ENCODE results near the gene ZNF429. TPM values are rescaled to one million over a fixed set of nuclear protein-coding genes. Genes with fewer than 3 reads are reported as not detected.
"Not testable (repeated sequence)": the region's sequence is repeated elsewhere in the genome, so short reads cannot be mapped to it uniquely, and the experiment has no call there.

ZNF429 gene
- total and polyA plus RNA-seq, 2 donors (not counting 3 experiments of a cell fraction or from before 2014, with no cell fraction given) = 2.1 to 2.6 TPM

DNA sequence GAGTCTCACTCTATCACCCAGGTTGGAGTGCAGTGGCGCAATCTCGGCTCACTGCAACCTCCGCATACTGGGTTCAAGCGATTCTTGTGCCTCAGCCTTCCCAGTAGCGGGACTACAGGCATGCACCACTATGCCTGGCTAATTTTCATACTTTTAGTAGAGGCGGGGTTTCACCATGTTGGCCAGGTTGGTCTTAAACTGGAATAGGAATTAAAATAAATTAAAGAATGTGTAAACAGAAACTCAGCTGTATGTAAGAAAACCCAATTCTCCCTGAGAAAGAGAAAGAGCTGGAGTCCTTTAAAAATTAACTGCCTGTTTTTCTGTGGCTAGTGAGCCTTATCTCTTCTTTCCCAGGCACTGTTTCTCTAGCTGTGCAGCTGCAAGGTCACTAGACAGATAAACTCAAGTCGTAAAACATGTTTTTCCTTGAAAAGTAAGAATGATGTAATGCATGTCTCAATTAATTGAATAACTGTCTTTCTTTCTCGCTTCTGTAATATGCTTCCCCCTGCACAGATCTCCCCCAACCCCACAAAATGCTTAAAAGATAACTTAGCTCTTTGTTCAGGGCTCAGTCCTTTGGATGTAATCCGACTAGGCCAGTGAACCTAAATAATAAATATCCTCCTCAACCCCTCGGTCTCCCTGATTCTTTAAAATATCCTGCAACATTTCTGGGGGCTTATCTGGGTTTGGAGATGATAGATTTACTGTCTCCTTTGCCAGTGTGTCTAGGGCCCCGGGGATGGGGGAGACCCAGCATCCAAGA, 97.4 kb downstream of the ZNF429 start:
- H3K79me2 ChIP-seq (ENCODE audit: control insufficient read depth, insufficient read depth, low read length); BruUV-seq (replicated peaks); H3K4me2 ChIP-seq (ENCODE audit: insufficient read depth, low read length); H3K9ac ChIP-seq (replicated peaks; ENCODE audit: extremely low read depth, insufficient read depth, low read length); H4K20me1 ChIP-seq (replicated peaks; ENCODE audit: control insufficient read depth, extremely low read depth, insufficient read depth, low read length); H2AFZ ChIP-seq (ENCODE audit: low read depth, low read length); POLR2A ChIA-PET; H3K4me1 ChIP-seq (ENCODE audit: control insufficient read depth, extremely low read depth, insufficient read depth, low read length); H3K27me3 ChIP-seq (ENCODE audit: control insufficient read depth in 2 of 2, insufficient read depth in 2 of 2, low read length in 2 of 2); intact Hi-C loops (cut with micrococcal nuclease); H3K9me1 ChIP-seq (replicated peaks; ENCODE audit: control insufficient read depth, extremely low read depth, insufficient read depth, low read length); FAIRE-seq; DNase-seq (ENCODE audit: low read depth, low spot score); dilution Hi-C loops (cut with MboI; ENCODE audit: extremely low pct_ligation_motif_present, low sequenced_read_pairs); H3K27ac ChIP-seq (ENCODE audit: insufficient read depth, low read depth, low read length); H3K9me3 ChIP-seq (replicated peaks; ENCODE audit: control insufficient read depth, insufficient read depth, low read length); CTCF ChIA-PET; H3K36me3 ChIP-seq (ENCODE audit: control insufficient read depth in 2 of 2, extremely low read depth in 1 of 2, insufficient read depth in 2 of 2, low read length in 2 of 2); H3K4me3 ChIP-seq (replicated peaks in 1 of 3; ENCODE audit: insufficient read depth in 1 of 3, low read depth in 1 of 3, low read length in 3 of 3): not testable (repeated sequence)

- Histone ChIP-seq H3K9ac (replicated peaks; ENCODE audit: extremely low read depth, insufficient read depth, low read length) (no peak overlapping the region), H3K27me3 (ENCODE audit: control insufficient read depth in 2 of 2, insufficient read depth in 2 of 2, low read length in 2 of 2) (no peaks in the 10 kb centered on the region), H4K20me1 (replicated peaks; ENCODE audit: control insufficient read depth, extremely low read depth, insufficient read depth, low read length) (no peaks in the 10 kb centered on the region), H3K4me1 (ENCODE audit: control insufficient read depth, extremely low read depth, insufficient read depth, low read length) (no peaks in the 10 kb centered on the region), H3K4me2 (ENCODE audit: insufficient read depth, low read length) (no peak overlapping the region), H3K4me3 (replicated peaks in 1 of 3; ENCODE audit: insufficient read depth in 1 of 3, low read depth in 1 of 3, low read length in 3 of 3) (no peak overlapping the region), H3K9me1 (replicated peaks; ENCODE audit: control insufficient read depth, extremely low read depth, insufficient read depth, low read length) (no peaks in the 10 kb centered on the region), H3K79me2 (ENCODE audit: control insufficient read depth, insufficient read depth, low read length) (no peaks in the 10 kb centered on the region), H3K36me3 (ENCODE audit: control insufficient read depth in 2 of 2, extremely low read depth in 1 of 2, insufficient read depth in 2 of 2, low read length in 2 of 2) (no peaks in the 10 kb centered on the region), H2AFZ (ENCODE audit: low read depth, low read length) (no peak overlapping the region), H3K27ac (ENCODE audit: insufficient read depth, low read depth, low read length) (no peak overlapping the region), H3K9me3 (replicated peaks; ENCODE audit: control insufficient read depth, insufficient read depth, low read length) (peaks cover under 1% of the 10 kb centered on the region)
- TF ChIP-seq FOS (IDR thresholded peaks at IDR 0.05; ENCODE audit: borderline replicate concordance, insufficient read depth, low read length) (no peak), GATA2 (IDR thresholded peaks at IDR 0.05; ENCODE audit: insufficient read depth, insufficient read length, low read depth, low read length) (no peak), POLR2A (IDR thresholded peaks at IDR 0.05; ENCODE audit: low read depth, low read length) (no peak), MAX (IDR thresholded peaks at IDR 0.05; ENCODE audit: insufficient read depth, insufficient read length) (no peak), JUN (IDR thresholded peaks at IDR 0.05; ENCODE audit: borderline replicate concordance, insufficient read depth, insufficient read length, low read depth) (no peak), POLR2AphosphoS5 (IDR thresholded peaks at IDR 0.05; ENCODE audit: insufficient read depth, low read depth, low read length) (no peak), MYC (IDR thresholded peaks at IDR 0.05; ENCODE audit: low read depth, low read length) (no peak), EZH2 (IDR thresholded peaks at IDR 0.05; ENCODE audit: borderline replicate concordance, low read depth, low read length, severe bottlenecking) (no peak)
- TF ChIP-seq, protein P1, sequence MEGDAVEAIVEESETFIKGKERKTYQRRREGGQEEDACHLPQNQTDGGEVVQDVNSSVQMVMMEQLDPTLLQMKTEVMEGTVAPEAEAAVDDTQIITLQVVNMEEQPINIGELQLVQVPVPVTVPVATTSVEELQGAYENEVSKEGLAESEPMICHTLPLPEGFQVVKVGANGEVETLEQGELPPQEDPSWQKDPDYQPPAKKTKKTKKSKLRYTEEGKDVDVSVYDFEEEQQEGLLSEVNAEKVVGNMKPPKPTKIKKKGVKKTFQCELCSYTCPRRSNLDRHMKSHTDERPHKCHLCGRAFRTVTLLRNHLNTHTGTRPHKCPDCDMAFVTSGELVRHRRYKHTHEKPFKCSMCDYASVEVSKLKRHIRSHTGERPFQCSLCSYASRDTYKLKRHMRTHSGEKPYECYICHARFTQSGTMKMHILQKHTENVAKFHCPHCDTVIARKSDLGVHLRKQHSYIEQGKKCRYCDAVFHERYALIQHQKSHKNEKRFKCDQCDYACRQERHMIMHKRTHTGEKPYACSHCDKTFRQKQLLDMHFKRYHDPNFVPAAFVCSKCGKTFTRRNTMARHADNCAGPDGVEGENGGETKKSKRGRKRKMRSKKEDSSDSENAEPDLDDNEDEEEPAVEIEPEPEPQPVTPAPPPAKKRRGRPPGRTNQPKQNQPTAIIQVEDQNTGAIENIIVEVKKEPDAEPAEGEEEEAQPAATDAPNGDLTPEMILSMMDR (IDR thresholded peaks at IDR 0.05; ENCODE audit: extremely low read depth in 1 of 2, insufficient read depth in 1 of 2, low read depth in 1 of 2, low read length in 2 of 2) = no peak
- POLR2A ChIA-PET = no interaction called here
- CTCF ChIA-PET = no interaction called here
- no TSS peak for BruUV-seq (replicated peaks)
- DNase-seq (ENCODE audit: low read depth, low spot score) (no peak), FAIRE-seq (no peak)
- intact Hi-C loops (cut with micrococcal nuclease) = no loop called here
- dilution Hi-C loops (cut with MboI; ENCODE audit: extremely low pct_ligation_motif_present, low sequenced_read_pairs) = no loop called here
These were observed 98.2 kb downstream of the ZNF429 start for GRCh38 chr19:21603431-21604231.

All from endothelial cell of umbilical vein (primary cell).